DND-41 (cell line): ENCODE measurements around the gene RNF112.

Source experiments
- ATAC-seq: fragments of 200-7000 bp; cut with Tn5 transposase; 3 replicates; pipeline ENCODE4 v1.9.1; 2021; ENCODE audit warnings: low read depth; ENCODE audit not compliant: insufficient read depth
- DNase-seq: peaks from one replicate; pipeline ENCODE4 v3.0.0-alpha.2; 2020
- H2AFZ ChIP-seq: 2 replicates; pipeline ENCODE4 v1.6.0; 2012; ENCODE audit warnings: low read depth, low read length
- H3K27ac ChIP-seq: 2 replicates; pipeline ENCODE4 v1.5.1; 2012; ENCODE audit warnings: low read length, inconsistent platforms
- H3K27me3 ChIP-seq: fragments of 200-600 bp; sonication (generic); 2 replicates; pipeline ENCODE4 v1.6.0; 2012; ENCODE audit warnings: low read length, mild to moderate bottlenecking, inconsistent platforms; ENCODE audit not compliant: insufficient read depth, poor library complexity
- H3K36me3 ChIP-seq: 2 replicates; pipeline ENCODE4 v1.5.1; 2012; ENCODE audit warnings: low read length, inconsistent platforms; ENCODE audit not compliant: insufficient read depth
- H3K4me1 ChIP-seq: 2 replicates; pipeline ENCODE4 v1.5.1; 2012; ENCODE audit warnings: mild to moderate bottlenecking, low read length; ENCODE audit not compliant: insufficient read depth
- H3K4me2 ChIP-seq: 2 replicates; pipeline ENCODE4 v1.6.0; 2012; ENCODE audit warnings: mild to moderate bottlenecking, moderate library complexity, low read length, inconsistent platforms; ENCODE audit not compliant: insufficient read depth
- H3K4me3 ChIP-seq, 2 experiments: fragments of 200-600 bp in 1 of 2; shearing (Covaris generic) in 1 of 2; 2 replicates each; pipeline ENCODE4 v1.5.1; 2012 to 2016; ENCODE audit warnings: inconsistent platforms in 2 of 2, low read length in 2 of 2, mild to moderate bottlenecking in 2 of 2, low read depth in 1 of 2, moderate library complexity in 1 of 2
- H3K79me2 ChIP-seq: 2 replicates; pipeline ENCODE4 v1.6.0; 2012; ENCODE audit warnings: low read length, inconsistent platforms; ENCODE audit not compliant: insufficient read depth
- H3K9ac ChIP-seq: 2 replicates; pipeline ENCODE4 v1.6.0; 2012; ENCODE audit warnings: low read depth, mild to moderate bottlenecking, inconsistent platforms, low read length, moderate library complexity
- H3K9me3 ChIP-seq: 2 replicates; pipeline ENCODE4 v1.5.1; 2012; ENCODE audit warnings: low read length, moderate library complexity, mild to moderate bottlenecking, inconsistent platforms; ENCODE audit not compliant: insufficient read depth, severe bottlenecking
- H4K20me1 ChIP-seq: 2 replicates; pipeline ENCODE4 v1.6.0; 2012; ENCODE audit warnings: low read length; ENCODE audit not compliant: insufficient read depth
- CTCF ChIP-seq: IDR thresholded peaks from 2 replicates; pipeline ENCODE4 v1.5.1; 2012; ENCODE audit warnings: borderline replicate concordance, low read length, moderate library complexity, mild to moderate bottlenecking; ENCODE audit not compliant: poor library complexity, severe bottlenecking; ENCODE audit errors: extremely low read depth
- EZH2 ChIP-seq: IDR thresholded peaks from 3 replicates; pipeline ENCODE4 v1.6.1; 2012; ENCODE audit warnings: borderline replicate concordance, low read depth, mild to moderate bottlenecking, moderate library complexity, low read length, inconsistent platforms; ENCODE audit not compliant: severe bottlenecking

The RNF112 gene

GRCh38 chr17:19362277-19363113 lies 48.5 kb upstream of the RNF112 start, which contains the start of gene B9D1:
Gene B9D1, minus strand, starts transcription at chr17:19362723. Its CDS starts 154 bp downstream, at chr17:19362569.
- DNase-seq, result peak; percentile 87
- Histone ChIP-seq H3K4me1 (peaks cover 17% of the 10 kb centered on the region), H3K36me3 (no peaks in the 10 kb centered on the region), H3K27me3 (no peaks in the 10 kb centered on the region), H3K9ac (peak within 1 kb of the TSS; percentile 47), H3K4me2 (peak within 1 kb of the TSS; percentile 90), H4K20me1 (peaks cover 9% of the 10 kb centered on the region; the same call in 1 of the 2 replicates), H3K79me2 (no peaks in the 10 kb centered on the region), H3K9me3 (no peaks in the 10 kb centered on the region), H2AFZ (peak within 1 kb of the TSS; percentile 73), H3K27ac (no peak within 1 kb of the TSS), H3K4me3 (peak within 1 kb of the TSS in 1 of 2 experiments; percentile 71; a peak in 3 of 4 replicates)
- no peak for TF ChIP-seq EZH2
- TF ChIP-seq CTCF, result peak; percentile 93
- peak; percentile 92 for ATAC-seq

- DNase-seq, result no peak
- peak overlapping the region; percentile 90 for H3K4me2 ChIP-seq
- no peak overlapping the region for H3K27ac ChIP-seq
- H3K27me3 ChIP-seq, result no peaks in the 10 kb centered on the region
- H2AFZ ChIP-seq, result peak overlapping the region; percentile 51; the same call in 1 of the 2 replicates
- H3K9me3 ChIP-seq, result no peaks in the 10 kb centered on the region
- no peak for ATAC-seq
- TF ChIP-seq EZH2 (no peak), CTCF (no peak)
- H3K79me2 ChIP-seq, result no peaks in the 10 kb centered on the region
- H3K4me3 ChIP-seq, result peak overlapping the region in 1 of 2 experiments; percentile 71; a peak in 2 of 4 replicates
- H3K9ac ChIP-seq, result peak overlapping the region; percentile 47; the same call in 1 of the 2 replicates
- no peaks in the 10 kb centered on the region for H3K36me3 ChIP-seq
- peaks cover 17% of the 10 kb centered on the region for H3K4me1 ChIP-seq
- peaks cover 9% of the 10 kb centered on the region; the same call in 1 of the 2 replicates for H4K20me1 ChIP-seq
Observed at GRCh38 chr17:19363114-19363438, 48.0 kb upstream of the RNF112 start.

GRCh38 chr17:19363460-19364035 lies 47.5 kb upstream of the RNF112 start:
- Histone ChIP-seq H3K27me3 (no peaks in the 10 kb centered on the region), H3K9ac (no peak overlapping the region)

More at GRCh38 chr17:19363460-19364035, 47.5 kb upstream of the RNF112 start:
- H4K20me1 ChIP-seq, result peaks cover 6% of the 10 kb centered on the region; the same call in 1 of the 2 replicates
- H3K4me1 ChIP-seq, result peaks cover 17% of the 10 kb centered on the region
- ATAC-seq (no peak), DNase-seq (no peak)
- H3K27ac ChIP-seq, result no peak overlapping the region
- H2AFZ ChIP-seq, result no peak overlapping the region; the same call in 1 of the 2 replicates
- H3K4me3 ChIP-seq, result no peak overlapping the region
- no peaks in the 10 kb centered on the region for H3K9me3 ChIP-seq
- no peaks in the 10 kb centered on the region for H3K79me2 ChIP-seq
- peak overlapping the region; percentile 90 for H3K4me2 ChIP-seq
- no peaks in the 10 kb centered on the region for H3K36me3 ChIP-seq
- TF ChIP-seq CTCF (no peak), EZH2 (no peak)
